NCI-H1417 (cell line): ENCODE data around the gene SH2D3C.

Experiments used
- DNase-seq, 3 experiments: peaks; one replicate each; lab custom pipeline; 2025; lab: John Stamatoyannopoulos, UW

SH2D3C gene

DNA sequence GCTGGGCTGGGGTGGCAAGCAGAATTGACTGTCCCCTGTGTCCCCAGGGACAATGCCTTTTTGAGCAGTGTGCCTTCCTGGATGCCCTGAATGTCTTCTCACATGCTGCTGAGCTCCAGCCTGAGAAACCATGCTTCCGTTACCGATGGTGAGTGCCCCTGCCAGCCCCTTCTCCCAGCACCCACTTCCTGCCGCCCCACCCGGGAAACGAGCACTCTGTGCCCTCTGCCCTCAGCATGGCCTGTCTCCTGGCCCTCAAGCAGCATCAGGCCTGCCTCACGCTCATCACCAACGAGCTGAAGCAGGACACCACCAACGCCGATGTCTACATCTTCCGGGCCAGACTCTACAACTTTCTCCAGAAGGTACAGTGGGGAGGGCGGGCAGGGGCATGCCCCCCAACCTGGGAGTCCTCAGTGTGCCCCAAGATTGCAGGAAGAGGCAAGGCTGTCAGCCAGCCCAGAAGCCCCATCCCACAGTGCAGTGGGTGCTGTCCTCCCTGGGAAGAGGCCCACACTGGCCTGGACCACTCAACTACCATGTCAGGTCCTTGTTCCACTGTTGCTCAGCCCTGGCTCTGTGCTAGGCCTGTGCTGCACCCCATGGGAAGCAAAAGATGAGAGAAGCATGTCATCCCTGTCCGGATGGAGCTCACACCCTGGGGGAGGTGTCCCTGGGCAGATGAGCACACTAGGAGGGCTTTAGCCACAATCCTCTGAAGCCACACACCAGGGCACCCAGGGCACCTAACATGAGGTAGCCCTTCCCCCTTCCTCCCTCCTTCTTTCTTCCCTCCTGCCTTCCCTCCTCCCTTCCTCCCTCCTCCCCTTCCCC is 58.2 kb downstream of the SH2D3C start:
- peak in 2 of 3 experiments; percentile 47 to 48 for DNase-seq

DNA sequence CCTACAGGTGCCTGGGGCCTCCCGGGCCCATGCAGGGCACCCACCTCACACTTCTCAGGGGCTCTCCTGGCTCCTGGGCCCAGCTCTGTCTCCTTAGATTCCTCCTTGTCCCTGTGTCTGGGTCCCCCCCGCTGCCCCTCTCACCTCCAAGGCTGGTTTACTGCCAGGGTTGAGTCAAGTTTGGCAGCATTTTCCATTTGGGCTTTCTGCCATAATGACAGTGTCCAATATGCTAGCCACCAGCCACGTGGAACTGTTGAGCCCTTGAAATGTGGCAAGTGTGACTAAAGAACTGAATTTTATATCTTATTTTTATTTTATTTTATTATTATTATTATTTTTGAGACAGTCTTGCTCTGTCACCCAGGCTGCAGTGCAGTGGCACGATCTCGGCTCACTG is 60.7 kb downstream of the SH2D3C start:
- peak in 1 of 3 experiments; percentile 10 for DNase-seq

DNA sequence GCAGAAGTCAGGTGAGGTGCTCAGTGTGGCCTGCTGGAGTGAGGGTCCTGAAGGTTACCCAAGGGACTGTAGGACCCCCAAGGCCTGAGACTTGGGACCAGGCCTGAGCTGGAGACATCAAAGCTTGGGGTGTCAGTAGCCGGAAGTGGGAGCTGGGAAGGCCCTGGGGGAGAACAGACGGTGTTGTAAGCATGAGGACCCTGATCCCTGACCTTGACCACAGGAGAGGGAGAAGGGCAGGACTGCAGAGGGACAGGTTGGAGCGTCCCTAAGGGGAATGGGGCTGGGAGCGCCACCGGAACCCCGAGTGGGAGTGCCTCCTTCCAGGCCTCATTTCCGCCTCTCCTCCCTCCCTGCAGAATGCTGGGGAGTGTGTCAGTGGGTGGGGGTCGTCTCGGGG is 62.1 kb downstream of the SH2D3C start:
- no peak for DNase-seq

DNA sequence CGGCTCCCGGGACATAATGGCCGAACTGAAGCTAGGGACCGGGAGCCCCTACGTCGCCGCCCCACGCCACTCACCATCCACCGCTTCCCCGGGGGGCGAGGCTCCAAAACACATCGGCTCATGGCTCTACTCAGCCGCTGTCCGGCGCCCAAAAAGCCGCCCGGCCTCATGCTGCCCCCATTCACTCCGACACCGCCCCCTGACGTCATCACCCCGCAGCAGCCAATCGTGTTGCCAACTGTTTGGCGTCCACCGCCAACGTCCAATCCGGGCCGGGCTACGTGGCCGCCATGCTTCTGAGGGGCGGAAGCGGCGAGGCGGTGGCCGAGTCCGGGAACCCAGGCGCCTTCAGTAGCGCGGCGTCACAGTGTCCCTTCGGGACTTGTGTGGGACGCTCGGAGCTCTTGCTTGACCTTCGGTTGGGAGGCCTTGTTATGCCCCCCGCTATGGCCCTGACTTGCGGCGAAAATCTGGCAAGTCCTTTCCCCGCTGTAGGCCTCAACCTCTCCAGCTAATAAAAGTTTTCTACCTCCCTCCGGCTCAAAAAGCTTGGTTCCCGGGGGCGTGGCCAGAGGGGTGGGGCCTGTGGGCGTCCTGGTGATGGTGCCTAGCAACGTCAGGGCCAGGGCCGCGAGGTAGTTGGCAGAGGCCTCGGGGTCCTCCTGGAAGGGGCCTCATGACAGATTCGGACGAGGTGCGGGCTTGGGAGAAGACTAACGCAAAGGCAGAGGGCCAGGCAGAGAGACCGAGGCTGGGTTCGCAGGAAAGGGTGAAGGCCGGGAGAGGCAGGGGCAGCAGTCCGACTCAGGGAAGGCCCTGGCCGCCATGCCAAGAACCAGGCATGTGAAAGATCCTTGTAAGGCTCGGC is 62.8 kb downstream of the SH2D3C start, which contains the start of the genes PTRH1 and TTC16:
Gene PTRH1 (minus strand): TSS at position 194 of the 868 bp plus-strand sequence. CDS start 24 bp downstream, at position 170.
Gene TTC16 (plus strand): TSS at position 610 of the 868 bp plus-strand sequence. CDS start 67 bp downstream, at position 677.
- peak; percentile 88 to 98 (median 97) for DNase-seq

DNA sequence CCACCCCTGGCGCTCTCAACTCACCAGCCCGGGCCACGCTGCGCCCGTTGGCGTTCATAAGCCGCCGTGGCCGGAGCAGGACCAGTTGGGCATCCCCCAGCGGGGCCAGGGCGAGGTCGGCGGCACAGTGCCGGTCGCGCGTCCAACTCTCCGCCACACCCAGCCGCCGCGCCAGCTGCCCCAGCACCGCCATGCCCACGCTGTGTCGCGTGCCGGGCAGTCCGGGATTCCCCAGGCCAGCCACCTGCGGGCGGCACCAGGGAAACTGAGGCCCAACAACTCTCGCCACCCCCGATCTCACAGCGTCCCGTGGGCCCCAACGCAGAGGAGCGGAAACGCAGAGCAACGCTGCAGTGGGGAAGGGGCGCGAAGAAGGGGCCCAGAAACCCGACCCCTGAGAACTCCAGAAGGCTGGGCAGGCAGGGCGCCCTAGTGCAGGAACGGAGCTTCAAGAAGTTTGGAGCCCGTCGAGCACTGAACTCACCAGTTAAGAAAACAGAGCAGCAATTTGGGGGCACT is 63.5 kb downstream of the SH2D3C start:
- DNase-seq = no peak

DNA sequence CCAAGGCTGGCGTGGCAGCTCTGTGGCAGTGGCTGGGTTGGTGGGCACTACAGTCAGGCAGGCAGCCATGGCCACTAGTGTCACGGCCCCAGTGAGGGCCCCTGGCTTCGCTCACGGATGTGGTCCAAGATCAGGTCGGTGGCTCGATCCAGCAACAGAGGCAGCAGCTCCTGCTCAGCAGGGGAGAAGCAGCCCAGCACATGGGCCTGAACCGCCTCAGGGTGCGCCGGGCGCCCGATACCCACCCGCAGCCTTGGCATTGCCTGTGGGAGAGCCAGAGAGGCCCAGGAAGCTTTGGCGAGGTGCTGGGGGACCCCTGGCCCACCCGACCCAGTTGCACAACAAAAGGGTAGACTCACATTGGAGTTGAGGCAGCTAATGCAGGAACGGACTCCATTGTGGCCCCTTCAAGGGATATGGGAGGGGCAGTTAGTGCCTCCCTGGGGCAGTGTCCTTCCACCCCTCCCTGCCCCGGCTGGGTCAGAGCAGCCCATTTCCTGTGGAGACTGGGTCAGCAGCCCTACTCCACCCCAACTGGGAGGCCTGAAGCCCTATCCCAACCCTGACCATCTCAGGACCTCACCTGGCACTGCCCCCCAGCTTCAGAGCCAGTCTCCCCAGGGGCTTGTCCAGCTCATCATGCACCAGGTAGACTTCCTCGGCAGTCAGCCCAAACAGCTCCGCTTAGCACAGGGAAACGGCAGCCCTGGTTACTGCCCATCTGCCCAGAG is 64.3 kb downstream of the SH2D3C start:
- peak in 1 of 3 experiments; percentile 20 for DNase-seq

DNA sequence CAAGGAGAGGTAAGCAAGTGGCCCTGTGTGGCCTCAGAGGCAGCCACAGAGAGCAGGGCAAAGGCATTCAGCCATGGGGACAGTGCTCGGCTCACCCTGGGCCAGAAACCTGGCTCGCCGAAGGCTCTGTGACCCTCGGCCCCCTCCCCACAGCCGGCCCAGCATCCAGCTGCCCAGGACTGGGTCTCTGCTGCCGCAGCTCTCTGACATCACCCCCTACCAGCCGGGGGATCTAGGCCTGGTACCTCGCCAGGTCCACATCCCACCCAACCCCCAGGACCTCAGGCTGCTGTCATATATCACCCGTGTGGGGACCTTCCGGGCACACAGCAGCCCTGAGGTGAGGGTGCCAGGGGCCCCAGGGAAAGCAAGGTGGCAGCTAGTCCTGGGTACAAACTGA is 65.6 kb downstream of the SH2D3C start:
- DNase-seq = no peak

DNA sequence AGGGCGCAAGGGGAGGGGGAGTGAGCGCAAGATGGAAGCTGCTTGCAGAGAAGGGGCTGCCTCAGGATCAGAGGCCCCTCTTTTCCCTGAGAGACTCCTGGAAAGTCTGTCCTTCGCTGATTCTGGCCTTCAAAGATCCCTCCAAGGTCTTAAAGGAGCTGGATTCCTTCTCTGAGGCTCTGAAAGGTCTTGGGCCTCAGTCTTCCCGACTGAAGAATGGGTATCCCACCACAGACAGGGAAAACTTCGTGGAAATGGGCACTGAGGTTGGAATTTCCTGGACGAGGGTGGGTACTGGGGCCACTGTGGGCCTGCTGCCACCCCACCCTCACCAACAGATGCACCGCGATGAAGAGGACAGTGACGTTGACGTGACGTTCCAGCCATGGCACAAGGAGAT is 66.1 kb downstream of the SH2D3C start:
- no peak for DNase-seq

DNA sequence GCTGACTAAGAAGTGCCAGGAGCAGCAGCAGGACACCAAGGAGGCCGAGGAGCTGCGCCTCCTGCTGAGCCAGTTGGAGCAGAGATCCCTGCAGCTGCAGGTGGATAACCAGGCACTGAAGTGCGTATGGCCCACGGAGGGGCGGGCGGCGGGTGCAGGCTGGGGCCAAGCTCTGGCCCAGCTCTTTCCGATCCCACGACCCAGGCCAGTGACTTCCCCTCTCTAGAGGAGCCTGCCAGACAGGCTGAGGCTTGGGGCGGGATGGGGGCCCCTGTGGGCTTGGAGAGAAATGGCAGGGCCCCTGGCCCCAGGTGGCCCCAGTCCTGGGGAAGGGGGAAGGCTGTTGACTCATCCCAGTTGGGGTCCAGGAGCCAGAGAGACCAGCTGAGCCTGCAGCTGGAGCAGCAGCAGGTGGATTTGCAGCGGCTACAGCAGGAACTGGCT is 66.6 kb downstream of the SH2D3C start:
- DNase-seq = peak in 2 of 3 experiments; percentile 93 to 96

DNA sequence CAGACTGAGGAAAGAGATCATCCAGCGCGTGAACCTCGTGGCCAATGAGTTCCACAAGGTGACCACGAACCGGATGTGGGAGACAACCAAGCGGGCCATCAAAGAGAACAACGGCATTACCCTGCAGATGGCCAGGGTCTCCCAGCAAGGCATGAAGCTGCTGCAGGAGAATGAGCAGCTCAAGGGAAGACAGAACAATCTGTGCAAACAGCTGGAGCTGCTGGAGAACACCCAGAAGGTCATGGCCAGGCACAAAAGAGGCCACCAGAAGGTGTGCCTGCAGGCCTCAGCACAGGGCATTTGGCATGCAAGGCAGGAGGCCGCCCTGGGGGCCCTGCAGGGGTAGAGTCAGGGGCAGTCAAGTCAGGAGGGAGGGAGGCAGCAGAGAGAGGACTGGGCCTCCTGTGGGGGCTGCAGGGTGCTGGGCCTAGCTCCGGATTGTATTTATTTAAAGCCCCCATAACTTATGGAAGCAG is 67.2 kb downstream of the SH2D3C start:
- DNase-seq = peak in 1 of 3 experiments; percentile 49

DNA sequence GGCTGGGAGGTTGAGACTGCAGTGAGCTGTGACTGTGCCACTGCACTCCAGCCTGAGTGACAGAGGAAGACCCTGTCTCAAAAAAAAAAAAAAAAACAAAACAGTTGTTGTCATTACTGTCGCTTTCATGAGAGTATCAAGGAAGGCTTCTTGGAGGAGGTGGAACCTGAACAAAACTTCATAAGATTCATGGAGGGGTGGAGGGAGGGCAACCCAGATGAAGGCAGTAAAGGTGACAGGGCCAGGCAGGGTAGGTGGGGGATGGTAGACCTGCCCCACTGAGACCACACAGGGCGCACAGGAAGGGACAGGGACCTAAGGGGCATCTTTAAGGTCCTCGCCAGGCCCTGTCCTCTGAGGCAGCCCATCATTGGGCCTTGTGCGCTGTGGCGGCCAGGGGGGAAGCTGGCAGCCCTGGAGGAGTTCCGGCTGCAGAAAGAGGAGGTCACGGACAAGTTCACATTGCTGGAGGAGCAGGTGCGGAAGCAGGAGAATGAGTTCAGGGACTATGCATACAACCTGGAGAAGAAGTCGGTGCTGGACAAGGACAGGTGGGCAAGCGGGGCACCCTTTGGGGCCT is 68.2 kb downstream of the SH2D3C start:
- DNase-seq = no peak

DNA sequence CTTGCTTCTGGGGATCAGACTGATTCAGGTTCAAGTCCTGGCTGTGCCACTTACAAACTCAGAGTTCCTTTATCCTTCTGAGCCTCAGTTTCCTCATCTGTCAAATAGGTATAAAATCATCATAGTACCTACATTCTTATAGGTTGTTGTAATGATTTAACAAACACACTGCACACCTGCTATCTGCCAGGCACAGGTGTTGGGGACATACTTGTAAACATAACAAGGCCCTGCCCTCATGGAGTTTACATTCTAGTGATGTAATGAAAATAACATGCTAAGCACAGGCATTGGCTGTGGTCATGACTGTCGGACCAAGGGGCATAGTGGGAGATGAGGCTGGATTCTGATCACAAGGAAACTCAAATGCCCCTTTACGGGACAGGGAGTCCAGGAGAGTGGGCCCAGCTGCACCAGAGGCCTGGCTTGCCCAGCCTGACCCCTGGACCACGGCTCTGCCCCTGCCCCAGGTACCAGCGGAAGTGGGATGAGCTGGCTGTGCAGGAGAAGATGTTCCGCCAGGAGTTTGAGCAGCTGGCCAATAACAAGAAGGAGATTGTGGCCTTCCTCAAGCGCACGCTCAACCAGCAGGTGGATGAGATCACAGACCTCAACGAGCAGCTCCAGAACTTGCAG is 69.4 kb downstream of the SH2D3C start:
- DNase-seq = no peak

DNA sequence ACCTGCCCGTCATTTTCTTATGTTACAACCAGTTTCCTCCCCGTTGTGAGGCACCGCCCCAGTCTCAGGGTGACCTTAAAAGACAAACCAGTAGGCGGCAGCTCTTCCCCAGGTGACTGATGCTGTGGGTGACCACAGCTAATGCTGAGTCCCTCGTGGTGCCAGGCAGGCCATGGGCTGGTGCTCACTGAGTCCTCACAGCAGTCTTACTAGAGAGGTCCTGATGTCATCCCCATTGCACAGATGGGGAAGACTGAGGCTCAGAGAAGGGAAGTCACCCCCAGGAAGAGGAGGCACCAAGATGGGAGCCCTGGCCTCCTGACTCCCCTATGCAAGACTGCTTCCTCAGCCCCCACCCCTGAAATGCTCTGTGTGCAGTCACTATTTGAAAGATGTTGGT is 70.7 kb downstream of the SH2D3C start:
- no peak for DNase-seq

DNA sequence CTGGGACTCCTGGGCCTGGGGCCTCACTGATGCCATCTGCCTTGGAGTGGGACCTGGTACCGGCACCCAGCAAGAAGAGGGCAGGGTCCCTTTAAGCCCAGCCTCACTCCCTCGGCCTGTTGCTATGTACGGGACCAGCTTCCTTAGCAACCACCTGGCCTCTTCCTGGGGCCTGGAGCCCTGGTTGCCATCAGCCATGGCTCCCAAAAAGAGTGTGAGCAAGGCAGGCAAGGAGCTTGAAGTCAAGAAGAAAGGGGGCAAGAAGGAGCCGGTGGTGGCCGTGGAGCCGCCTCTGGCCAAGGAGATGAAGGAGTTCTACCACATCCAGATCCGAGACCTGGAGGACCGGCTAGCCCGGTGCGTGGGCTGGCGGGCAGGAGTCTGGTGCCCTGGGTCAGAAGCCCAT is 71.6 kb downstream of the SH2D3C start, which contains the start of gene CFAP157:
Gene CFAP157 (plus strand): TSS at position 153 of the 406 bp plus-strand sequence. CDS start 44 bp downstream, at position 197.
- DNase-seq = peak in 2 of 3 experiments; percentile 21 to 55

DNA sequence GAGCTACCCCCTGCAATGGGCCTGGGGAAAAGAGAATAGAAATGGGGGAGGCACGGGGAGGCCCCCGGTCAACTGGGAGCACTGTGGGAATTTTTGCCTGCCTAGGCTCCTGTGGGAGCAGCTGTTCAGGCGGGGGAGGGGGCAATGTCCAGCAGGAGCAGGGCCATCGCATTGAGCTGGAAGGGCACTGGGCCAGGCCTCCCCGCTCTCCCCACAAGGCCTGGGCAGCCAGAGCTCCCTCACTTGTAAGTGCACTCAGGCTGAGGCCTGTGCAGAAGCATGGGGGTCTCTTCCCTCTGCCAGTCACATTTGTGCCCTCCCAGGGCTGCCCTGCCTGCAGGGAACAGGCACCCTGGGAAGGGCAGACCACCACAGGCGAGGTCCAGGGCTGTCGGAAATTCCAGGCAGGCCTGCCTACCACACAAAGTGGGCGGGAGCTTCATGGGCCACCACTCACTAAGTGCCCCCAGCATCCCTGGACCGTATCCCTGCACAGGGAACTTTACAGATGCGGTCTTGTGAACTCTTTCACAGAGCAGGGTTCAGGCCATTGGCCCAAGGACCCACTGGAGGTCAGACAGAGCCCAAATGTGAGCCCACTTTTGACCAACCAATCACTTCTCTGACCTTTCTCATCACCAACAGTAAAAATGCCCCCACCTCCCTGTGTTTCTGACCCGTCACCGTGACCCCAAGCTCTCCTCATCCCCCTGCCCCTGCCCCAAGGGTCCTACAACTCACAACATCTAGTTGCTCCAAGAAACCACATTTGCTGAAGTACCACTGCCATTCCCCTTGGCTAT is 72.7 kb downstream of the SH2D3C start:
- no peak for DNase-seq

DNA sequence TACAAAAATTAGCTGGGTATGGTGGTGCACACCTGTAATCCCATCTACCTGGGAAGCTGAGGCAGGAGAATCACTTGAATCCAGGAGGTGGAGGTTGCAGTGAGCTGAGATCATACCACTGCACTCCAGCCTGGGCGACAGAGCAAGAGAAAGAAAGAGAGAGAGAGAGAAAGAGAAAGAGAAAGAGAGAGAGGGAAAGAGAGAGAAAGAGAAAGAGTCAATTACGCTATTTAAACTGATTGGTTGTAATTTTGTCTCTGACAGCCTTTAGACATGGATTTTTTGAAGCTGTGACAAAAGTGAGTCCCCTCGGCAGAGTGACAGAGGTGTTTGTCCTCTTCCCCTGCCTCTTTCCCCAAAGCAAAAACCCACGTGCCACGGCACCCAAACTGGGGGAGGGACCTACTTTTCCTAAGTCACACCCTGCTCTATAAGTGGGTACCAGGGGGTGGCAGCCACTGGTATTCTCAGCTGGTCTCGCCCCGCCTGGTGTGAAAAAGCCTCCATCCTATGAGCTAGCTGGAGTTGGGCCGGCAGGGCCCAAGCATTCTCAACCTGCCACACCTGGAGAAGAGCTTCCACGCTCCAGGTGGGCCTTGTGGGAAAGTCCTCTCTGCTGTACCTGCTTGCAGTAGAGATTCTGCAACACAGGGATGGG is 75.0 kb downstream of the SH2D3C start:
- DNase-seq = no peak

DNA sequence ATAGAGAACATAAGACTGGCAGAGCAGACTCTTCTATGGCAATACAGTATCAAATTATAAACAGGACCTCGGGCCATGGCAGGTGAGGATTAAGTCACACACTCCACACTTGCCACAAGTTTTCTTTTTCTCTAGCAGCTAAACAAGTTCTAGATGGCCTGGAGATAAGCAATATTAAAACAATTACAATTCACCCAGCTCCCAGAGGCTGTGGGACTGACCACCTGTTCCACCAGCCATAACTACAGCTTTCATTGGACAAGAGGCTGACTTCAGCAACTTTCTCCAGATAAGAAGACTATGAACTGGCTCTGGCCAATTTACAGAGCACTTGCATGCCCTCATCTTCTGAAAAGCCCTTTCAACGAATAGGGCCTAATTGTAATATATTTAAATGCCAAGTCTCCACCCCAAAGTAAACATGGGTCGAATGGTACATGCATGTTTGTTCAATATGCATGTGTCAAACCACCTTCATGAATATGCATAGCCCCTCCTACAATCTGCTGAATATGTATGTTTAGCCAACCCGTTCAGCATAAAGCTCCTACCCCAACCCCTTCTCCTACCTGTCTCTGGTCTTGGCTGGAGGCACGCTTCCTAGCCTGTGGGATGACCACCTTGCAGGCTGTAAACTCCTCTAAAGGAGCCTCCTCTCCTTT is 77.7 kb downstream of the SH2D3C start:
- peak in 1 of 3 experiments; percentile 18 for DNase-seq

DNA sequence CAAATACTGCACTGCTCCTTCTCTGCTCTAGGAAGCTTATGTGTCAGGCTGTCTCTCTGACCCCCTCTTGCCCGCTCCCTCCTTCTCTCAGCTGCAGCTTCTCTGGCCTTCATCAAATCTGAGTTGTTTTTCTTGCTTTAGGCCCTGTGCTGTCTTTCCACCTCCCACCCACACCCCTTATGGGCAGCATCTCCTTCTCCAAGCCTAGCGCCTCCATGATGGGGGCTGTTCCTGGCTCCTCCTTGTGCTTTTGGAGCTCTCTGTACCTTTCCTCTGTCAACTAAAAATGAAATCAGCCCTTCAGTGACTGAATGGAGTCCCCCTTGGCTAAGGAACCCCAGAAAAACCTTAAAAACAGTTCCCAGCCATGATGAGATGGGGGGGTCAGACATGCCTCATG is 78.3 kb downstream of the SH2D3C start:
- DNase-seq = no peak
